ENCODE measurements around the gene MARCHF10.

MARCHF10 gene

DNA sequence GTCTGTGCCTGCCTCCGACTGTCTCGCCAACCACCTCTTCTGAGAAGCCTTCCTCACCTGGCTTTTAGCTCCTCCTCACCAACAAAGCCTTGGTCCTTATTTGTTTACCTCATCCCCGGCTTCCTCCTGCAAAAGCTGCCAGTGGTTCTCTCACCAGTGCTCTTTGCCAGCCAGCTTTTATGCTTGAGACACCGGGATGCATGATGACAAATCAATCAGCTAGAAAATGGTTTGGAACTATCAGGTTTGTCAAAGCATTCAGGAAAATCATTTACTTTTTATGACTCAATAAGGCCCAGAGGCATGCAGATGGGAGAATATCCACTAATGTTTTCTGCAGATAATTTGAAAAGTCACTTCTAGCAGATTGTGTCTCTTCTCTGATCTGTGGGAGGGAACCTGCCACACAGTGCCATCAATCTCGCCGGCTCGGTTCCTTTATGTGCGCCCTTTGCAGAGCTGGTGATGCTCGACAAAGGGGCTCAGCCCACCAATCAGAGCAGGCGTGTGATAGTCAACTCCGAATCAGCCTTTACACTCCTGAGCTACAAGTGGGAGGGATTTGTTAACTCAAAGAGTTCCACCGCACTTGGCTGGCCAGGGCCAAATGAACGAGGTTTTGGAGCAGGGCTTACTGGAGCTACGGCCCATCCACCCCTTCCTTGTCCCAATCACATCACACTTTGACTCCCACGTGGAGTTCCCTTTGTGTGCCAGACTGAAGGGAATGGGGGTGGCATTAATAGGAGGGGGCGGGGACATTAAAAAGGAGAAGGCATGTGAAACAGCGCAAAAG, 94.8 kb downstream of the MARCHF10 start:
- Histone ChIP-seq H3K4me2 (ENCODE audit: low read depth, low read length, poor library complexity, severe bottlenecking) (no peak overlapping the region), H3K79me2 (ENCODE audit: insufficient read depth, low read length) (no peaks in the 10 kb centered on the region), H4K20me1 (ENCODE audit: insufficient read depth, low read length, poor library complexity, severe bottlenecking) (no peaks in the 10 kb centered on the region), H3K4me1 (ENCODE audit: insufficient read depth, low read length, poor library complexity, severe bottlenecking) (no peaks in the 10 kb centered on the region), H3K4me3 (ENCODE audit: low read length, poor library complexity, severe bottlenecking) (no peak overlapping the region), H2AFZ (ENCODE audit: low read length) (no peak overlapping the region), H3K36me3 (ENCODE audit: insufficient read depth, low read length) (no peaks in the 10 kb centered on the region), H3K27me3 (ENCODE audit: insufficient read depth, low read length, poor library complexity, severe bottlenecking) (no peaks in the 10 kb centered on the region), H3K9me2 (replicated peaks; ENCODE audit: low read depth, low read length) (no peaks in the 10 kb centered on the region), H3F3A (ENCODE audit: low read depth) (no peaks in the 10 kb centered on the region), H3K9ac (ENCODE audit: low read depth, low read length, poor library complexity, severe bottlenecking) (no peak overlapping the region), H3K9me3 (ENCODE audit: insufficient read depth, low read depth, low read length) (no peaks in the 10 kb centered on the region)
- TF ChIP-seq CTCF (conservative IDR thresholded peaks at IDR 0.05; ENCODE audit: low read length) (no peak), EZH2phosphoT487 (IDR thresholded peaks at IDR 0.05; ENCODE audit: borderline replicate concordance) (no peak)

GRCh38 chr17:62712171-62712581, 95.9 kb downstream of the MARCHF10 start:
- Histone ChIP-seq H3K4me1 (ENCODE audit: insufficient read depth, low read length, poor library complexity, severe bottlenecking) (no peaks in the 10 kb centered on the region), H3K9ac (ENCODE audit: low read depth, low read length, poor library complexity, severe bottlenecking) (no peak overlapping the region), H3K9me3 (ENCODE audit: insufficient read depth, low read depth, low read length) (no peaks in the 10 kb centered on the region), H3K79me2 (ENCODE audit: insufficient read depth, low read length) (no peaks in the 10 kb centered on the region), H3K27me3 (ENCODE audit: insufficient read depth, low read length, poor library complexity, severe bottlenecking) (no peaks in the 10 kb centered on the region), H4K20me1 (ENCODE audit: insufficient read depth, low read length, poor library complexity, severe bottlenecking) (no peaks in the 10 kb centered on the region), H3K4me2 (ENCODE audit: low read depth, low read length, poor library complexity, severe bottlenecking) (no peak overlapping the region), H3K36me3 (ENCODE audit: insufficient read depth, low read length) (no peaks in the 10 kb centered on the region), H3F3A (ENCODE audit: low read depth) (no peaks in the 10 kb centered on the region), H3K9me2 (replicated peaks; ENCODE audit: low read depth, low read length) (no peaks in the 10 kb centered on the region), H3K4me3 (ENCODE audit: low read length, poor library complexity, severe bottlenecking) (no peak overlapping the region), H2AFZ (ENCODE audit: low read length) (no peak overlapping the region)
- TF ChIP-seq CTCF (conservative IDR thresholded peaks at IDR 0.05; ENCODE audit: low read length) (no peak), EZH2phosphoT487 (IDR thresholded peaks at IDR 0.05; ENCODE audit: borderline replicate concordance) (no peak)

GRCh38 chr17:62708587-62708986, 99.5 kb downstream of the MARCHF10 start:
- Histone ChIP-seq H3K9ac (ENCODE audit: low read depth, low read length, poor library complexity, severe bottlenecking) (no peak overlapping the region), H3F3A (ENCODE audit: low read depth) (no peaks in the 10 kb centered on the region), H4K20me1 (ENCODE audit: insufficient read depth, low read length, poor library complexity, severe bottlenecking) (no peaks in the 10 kb centered on the region), H2AFZ (ENCODE audit: low read length) (no peak overlapping the region), H3K4me2 (ENCODE audit: low read depth, low read length, poor library complexity, severe bottlenecking) (no peak overlapping the region), H3K9me2 (replicated peaks; ENCODE audit: low read depth, low read length) (no peaks in the 10 kb centered on the region), H3K9me3 (ENCODE audit: insufficient read depth, low read depth, low read length) (no peaks in the 10 kb centered on the region), H3K4me1 (ENCODE audit: insufficient read depth, low read length, poor library complexity, severe bottlenecking) (peaks cover 5% of the 10 kb centered on the region), H3K36me3 (ENCODE audit: insufficient read depth, low read length) (no peaks in the 10 kb centered on the region), H3K27me3 (ENCODE audit: insufficient read depth, low read length, poor library complexity, severe bottlenecking) (peaks cover 8% of the 10 kb centered on the region), H3K4me3 (ENCODE audit: low read length, poor library complexity, severe bottlenecking) (no peak overlapping the region), H3K79me2 (ENCODE audit: insufficient read depth, low read length) (no peaks in the 10 kb centered on the region)
- TF ChIP-seq EZH2phosphoT487 (IDR thresholded peaks at IDR 0.05; ENCODE audit: borderline replicate concordance) = no peak
- TF ChIP-seq CTCF (conservative IDR thresholded peaks at IDR 0.05; ENCODE audit: low read length) = no peak

Measured in Loucy (cell line).